ENCODE data around the gene TMEM117. TPM values are rescaled to one million over a fixed set of nuclear protein-coding genes. Genes with fewer than 3 reads are reported as not detected.

The TMEM117 gene
- total RNA-seq, 1 donor from 2014 or later: 22.1 TPM

DNA sequence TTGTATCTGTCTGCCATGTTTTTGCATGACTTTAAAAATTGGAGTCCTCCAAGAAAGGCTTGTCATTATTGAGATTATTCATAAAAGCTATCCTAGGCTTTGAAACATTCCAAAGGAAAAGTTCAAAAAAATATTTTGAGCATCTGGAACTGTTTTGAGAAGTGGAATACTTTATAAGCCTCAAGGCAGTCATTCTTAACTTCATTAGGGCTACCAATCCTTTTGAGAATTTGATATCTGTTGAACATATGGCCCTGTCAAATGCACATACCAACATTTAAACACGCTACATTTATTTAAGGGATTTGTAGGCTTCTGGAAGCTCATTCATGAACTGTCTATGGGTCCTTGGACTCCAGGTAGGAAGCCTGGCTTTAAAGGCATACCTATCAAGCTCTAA lies 77.0 kb downstream of the TMEM117 start:
- no peaks in the 10 kb centered on the region for H3K36me3 ChIP-seq
- H3K4me1 ChIP-seq: no peaks in the 10 kb centered on the region
- no peaks in the 10 kb centered on the region for H3K27me3 ChIP-seq
- H3K9me3 ChIP-seq: no peaks in the 10 kb centered on the region
- intact Hi-C loops (cut with DNase I): no loop called here
- TF ChIP-seq POLR2AphosphoS5 (IDR thresholded peaks at IDR 0.05; ENCODE audit: insufficient read depth in 1 of 2, low read depth in 1 of 2): no peak
- TF ChIP-seq CTCF (IDR thresholded peaks at IDR 0.05): no peak
- no peak overlapping the region for H3K4me3 ChIP-seq
- H3K27ac ChIP-seq: no peak overlapping the region
- no peak for DNase-seq (ENCODE audit: extremely low spot score in 2 of 2)

DNA sequence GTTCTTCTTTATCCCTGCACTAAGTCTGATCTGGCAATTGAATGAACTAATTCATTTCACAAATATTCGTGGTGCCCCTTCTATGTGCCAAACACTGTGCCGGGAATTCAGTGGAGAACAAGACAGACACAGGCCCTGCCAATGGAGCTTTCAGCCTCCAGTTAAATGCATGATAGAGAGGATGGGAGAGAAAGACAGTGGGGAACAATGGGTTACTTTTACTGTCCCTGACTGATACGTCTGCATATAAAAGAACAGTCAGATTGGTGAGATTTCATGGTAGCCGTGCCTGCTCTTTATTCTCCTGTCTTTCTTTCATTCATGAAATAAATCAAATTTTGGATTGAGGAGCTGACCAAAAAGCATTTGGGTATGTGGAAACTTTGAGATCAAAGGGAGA lies 78.5 kb downstream of the TMEM117 start:
- intact Hi-C loops (cut with DNase I): no loop called here
- no peaks in the 10 kb centered on the region for H3K4me1 ChIP-seq
- no peak overlapping the region for H3K4me3 ChIP-seq
- no peaks in the 10 kb centered on the region for H3K27me3 ChIP-seq
- H3K9me3 ChIP-seq: no peaks in the 10 kb centered on the region
- TF ChIP-seq CTCF (IDR thresholded peaks at IDR 0.05) (no peak), POLR2A (IDR thresholded peaks at IDR 0.05) (no peak), POLR2AphosphoS5 (IDR thresholded peaks at IDR 0.05; ENCODE audit: insufficient read depth in 1 of 2, low read depth in 1 of 2) (no peak)
- DNase-seq (ENCODE audit: extremely low spot score in 2 of 2): no peak
- H3K36me3 ChIP-seq: no peaks in the 10 kb centered on the region
- no peak overlapping the region for H3K27ac ChIP-seq

DNA sequence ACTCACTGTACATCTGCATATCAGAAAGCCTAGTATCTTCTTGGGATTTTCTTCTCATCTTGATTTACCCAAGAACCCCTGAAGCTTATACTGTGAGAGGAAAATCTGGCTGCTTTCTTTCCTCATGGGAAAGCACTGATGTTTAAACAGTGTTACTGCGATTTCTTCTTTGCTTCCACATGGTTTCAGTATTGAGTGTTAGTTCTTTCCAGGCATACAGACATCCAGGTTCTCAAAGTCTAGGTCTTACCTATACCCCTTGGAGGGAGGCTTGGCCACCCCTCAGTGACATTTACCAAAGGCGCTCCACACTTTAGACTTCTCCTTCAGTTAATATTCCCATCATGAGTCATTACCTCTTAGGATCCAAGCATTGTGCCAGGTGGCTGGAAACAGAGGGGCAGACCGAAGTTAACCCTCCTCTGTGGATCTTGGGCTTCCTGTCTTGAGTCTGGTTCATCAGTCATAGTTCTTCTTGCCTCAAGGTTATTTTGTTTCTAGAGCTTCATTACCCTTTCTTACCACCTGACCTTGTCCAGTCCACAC lies 79.1 kb downstream of the TMEM117 start:
- no peak overlapping the region for H3K27ac ChIP-seq
- no peak for DNase-seq (ENCODE audit: extremely low spot score in 2 of 2)
- intact Hi-C loops (cut with DNase I): no loop called here
- no peak overlapping the region for H3K4me3 ChIP-seq
- H3K36me3 ChIP-seq: no peaks in the 10 kb centered on the region
- no peak for TF ChIP-seq CTCF (IDR thresholded peaks at IDR 0.05)
- TF ChIP-seq POLR2AphosphoS5 (IDR thresholded peaks at IDR 0.05; ENCODE audit: insufficient read depth in 1 of 2, low read depth in 1 of 2): no peak
- TF ChIP-seq POLR2A (IDR thresholded peaks at IDR 0.05): no peak
- no peaks in the 10 kb centered on the region for H3K9me3 ChIP-seq
- H3K4me1 ChIP-seq: no peaks in the 10 kb centered on the region
- no peaks in the 10 kb centered on the region for H3K27me3 ChIP-seq

- no peaks in the 10 kb centered on the region for H3K36me3 ChIP-seq
- no peak for TF ChIP-seq POLR2A (IDR thresholded peaks at IDR 0.05)
- TF ChIP-seq POLR2AphosphoS5 (IDR thresholded peaks at IDR 0.05; ENCODE audit: insufficient read depth in 1 of 2, low read depth in 1 of 2): no peak
- TF ChIP-seq CTCF (IDR thresholded peaks at IDR 0.05): no peak
- H3K9me3 ChIP-seq: no peaks in the 10 kb centered on the region
- H3K27ac ChIP-seq: no peak overlapping the region
- H3K27me3 ChIP-seq: no peaks in the 10 kb centered on the region
- H3K4me3 ChIP-seq: no peak overlapping the region
- no peaks in the 10 kb centered on the region for H3K4me1 ChIP-seq
- intact Hi-C loops (cut with DNase I): no loop called here
- no peak for DNase-seq (ENCODE audit: extremely low spot score in 2 of 2)
These were observed 82.0 kb downstream of the TMEM117 start for GRCh38 chr12:43917896-43918295.

- no peak for TF ChIP-seq CTCF (IDR thresholded peaks at IDR 0.05)
- TF ChIP-seq POLR2AphosphoS5 (IDR thresholded peaks at IDR 0.05; ENCODE audit: insufficient read depth in 1 of 2, low read depth in 1 of 2): no peak
- no peak for TF ChIP-seq POLR2A (IDR thresholded peaks at IDR 0.05)
- H3K27me3 ChIP-seq: no peaks in the 10 kb centered on the region
- H3K9me3 ChIP-seq: no peaks in the 10 kb centered on the region
- H3K4me1 ChIP-seq: no peaks in the 10 kb centered on the region
- no peak for DNase-seq (ENCODE audit: extremely low spot score in 2 of 2)
- no peaks in the 10 kb centered on the region for H3K36me3 ChIP-seq
- H3K4me3 ChIP-seq: no peak overlapping the region
- intact Hi-C loops (cut with DNase I): no loop called here
- H3K27ac ChIP-seq: no peak overlapping the region
These were observed 85.9 kb downstream of the TMEM117 start for GRCh38 chr12:43921666-43922337.
